GM19452 (cell line): ENCODE measurements around the gene RAVER2.

ENCODE experiments used
- ATAC-seq: cut with Tn5 transposase; IDR thresholded peaks from one replicate; pipeline ENCODE4 v1.9.1; 2021; ENCODE audit not compliant: unreplicated experiment

The RAVER2 gene

GRCh38 chr1:64844175-64844574 is 99.3 kb downstream of the RAVER2 start:
- ATAC-seq, result no peak

GRCh38 chr1:64844609-64845008 is 99.7 kb downstream of the RAVER2 start:
- no peak for ATAC-seq

- ATAC-seq, result no peak
Observed at GRCh38 chr1:64845831-64846425, 101.1 kb downstream of the RAVER2 start.

GRCh38 chr1:64846573-64847430 is 101.9 kb downstream of the RAVER2 start:
- no peak for ATAC-seq

GRCh38 chr1:64847666-64848065 is 102.8 kb downstream of the RAVER2 start:
- no peak for ATAC-seq

DNA sequence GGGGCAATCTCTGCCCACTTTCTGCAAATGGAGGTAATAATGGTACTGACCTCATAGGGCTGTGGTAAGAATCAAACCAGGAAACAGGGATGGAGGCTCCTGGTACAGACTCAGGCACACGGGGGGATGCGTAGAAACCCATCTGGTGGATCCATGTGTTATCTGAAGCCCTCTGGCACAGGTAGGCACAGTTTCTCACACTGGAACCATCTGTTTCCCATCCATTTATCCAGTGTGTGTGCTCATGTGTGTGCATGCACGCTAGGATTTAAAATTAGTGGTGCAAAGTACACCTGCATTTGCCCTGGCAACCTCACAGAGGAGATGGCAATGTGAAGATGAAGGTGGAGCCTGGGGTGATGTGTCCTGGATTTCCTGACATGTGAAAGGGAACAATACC is 103.3 kb downstream of the RAVER2 start:
- ATAC-seq, result no peak

DNA sequence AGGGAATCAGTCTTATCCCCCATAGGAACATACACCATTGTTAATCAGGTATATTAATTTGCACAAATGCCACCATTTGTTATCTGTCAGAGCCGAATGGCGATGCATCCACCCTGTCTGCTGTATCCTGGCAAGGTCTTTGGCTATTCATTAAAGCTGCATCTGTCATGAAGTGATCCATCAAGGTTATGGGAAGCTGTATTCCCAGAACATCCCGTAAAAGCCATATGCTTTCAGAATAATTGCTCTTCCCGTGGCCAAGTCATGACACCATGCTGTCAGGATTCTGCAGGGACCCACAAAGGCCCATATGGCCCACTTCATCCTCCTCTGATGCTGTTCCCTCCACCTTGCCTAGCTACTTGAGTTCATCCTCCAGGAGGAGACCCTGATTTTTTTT is 103.9 kb downstream of the RAVER2 start:
- ATAC-seq, result no peak

DNA sequence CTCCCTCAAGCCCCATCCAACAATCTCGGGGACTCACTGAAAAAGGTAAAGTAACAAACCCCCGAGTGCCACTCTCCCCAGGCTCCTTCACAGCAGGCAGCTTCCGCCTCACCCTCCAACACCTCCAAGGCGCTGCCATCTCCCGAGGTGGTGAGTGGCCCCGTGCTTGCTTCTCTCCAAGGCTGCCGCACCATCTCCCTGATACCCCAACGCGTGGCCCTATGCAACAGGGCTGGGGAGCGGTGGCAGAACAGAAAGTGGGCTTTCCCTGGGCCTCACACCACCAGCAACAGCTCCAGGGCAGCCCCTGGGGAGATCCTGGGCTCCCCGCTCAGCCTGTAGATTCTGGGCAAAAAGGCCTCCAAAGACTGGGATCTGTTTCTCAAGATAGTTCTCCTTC is 105.1 kb downstream of the RAVER2 start:
- no peak for ATAC-seq

GRCh38 chr1:64850846-64851245 is 106.0 kb downstream of the RAVER2 start:
- ATAC-seq, result no peak

DNA sequence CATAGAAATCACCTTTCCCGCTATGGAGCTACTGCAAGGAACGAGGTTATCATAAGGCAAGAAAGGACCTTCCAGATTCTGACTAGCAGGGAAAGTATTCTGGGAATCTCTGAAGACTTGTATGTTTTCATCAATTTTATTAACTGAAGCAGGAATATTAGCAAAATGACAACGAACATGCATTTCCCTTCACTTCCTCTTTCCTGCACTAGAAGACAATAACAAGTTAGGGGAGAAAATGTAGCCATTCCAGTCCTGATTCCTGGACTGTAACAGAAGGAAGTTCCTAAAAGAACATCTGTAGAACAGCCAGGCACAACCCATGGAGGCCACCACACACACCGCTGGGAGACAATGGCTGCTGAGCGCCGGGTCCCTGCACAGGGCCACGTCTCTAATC is 106.8 kb downstream of the RAVER2 start:
- ATAC-seq, result no peak

- ATAC-seq, result no peak
Observed at GRCh38 chr1:64854674-64855073, 109.8 kb downstream of the RAVER2 start.

- ATAC-seq, result no peak
Observed at GRCh38 chr1:64855557-64855956, 110.7 kb downstream of the RAVER2 start.

DNA sequence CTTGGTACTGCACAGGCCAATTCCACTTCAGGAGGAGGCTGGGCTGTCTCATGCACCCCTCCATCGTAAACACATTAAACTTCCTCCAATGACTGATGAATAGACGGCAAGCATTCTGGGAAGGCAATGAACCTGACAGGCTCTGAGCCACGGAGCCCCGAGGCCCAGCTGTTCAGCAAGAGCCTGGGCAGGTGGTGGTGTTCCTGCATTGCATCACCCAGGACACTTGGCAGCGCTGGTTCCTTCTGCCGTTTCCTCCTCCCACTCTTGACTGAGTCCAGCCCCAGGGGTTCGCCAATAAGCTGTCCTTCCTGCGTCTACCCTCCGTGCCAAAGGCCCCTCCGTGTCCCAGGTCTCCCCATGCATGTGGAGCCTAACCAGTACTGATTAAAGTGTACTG is 111.7 kb downstream of the RAVER2 start:
- ATAC-seq, result no peak

DNA sequence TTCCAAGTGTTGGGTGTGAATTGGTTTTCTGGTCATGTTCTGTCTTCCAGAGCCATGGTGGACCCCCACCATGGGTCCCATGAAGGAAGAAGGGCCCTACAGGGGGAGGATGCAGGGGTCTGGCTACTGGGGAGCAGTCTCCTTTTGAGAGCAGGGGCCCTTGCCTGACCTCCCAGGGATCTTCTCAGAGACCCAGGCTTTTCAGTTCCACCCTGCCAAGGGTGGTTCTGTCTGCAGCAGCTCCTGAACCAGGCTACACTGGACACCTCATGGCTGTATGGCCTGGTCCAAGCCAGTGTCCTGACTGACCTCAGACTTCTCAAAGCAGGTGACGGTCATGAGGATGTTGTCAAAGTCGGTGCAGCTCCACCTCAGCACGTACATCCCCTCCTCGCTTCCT is 112.5 kb downstream of the RAVER2 start:
- no peak for ATAC-seq

- ATAC-seq, result no peak
Observed at GRCh38 chr1:64861611-64862010, 116.7 kb downstream of the RAVER2 start.

DNA sequence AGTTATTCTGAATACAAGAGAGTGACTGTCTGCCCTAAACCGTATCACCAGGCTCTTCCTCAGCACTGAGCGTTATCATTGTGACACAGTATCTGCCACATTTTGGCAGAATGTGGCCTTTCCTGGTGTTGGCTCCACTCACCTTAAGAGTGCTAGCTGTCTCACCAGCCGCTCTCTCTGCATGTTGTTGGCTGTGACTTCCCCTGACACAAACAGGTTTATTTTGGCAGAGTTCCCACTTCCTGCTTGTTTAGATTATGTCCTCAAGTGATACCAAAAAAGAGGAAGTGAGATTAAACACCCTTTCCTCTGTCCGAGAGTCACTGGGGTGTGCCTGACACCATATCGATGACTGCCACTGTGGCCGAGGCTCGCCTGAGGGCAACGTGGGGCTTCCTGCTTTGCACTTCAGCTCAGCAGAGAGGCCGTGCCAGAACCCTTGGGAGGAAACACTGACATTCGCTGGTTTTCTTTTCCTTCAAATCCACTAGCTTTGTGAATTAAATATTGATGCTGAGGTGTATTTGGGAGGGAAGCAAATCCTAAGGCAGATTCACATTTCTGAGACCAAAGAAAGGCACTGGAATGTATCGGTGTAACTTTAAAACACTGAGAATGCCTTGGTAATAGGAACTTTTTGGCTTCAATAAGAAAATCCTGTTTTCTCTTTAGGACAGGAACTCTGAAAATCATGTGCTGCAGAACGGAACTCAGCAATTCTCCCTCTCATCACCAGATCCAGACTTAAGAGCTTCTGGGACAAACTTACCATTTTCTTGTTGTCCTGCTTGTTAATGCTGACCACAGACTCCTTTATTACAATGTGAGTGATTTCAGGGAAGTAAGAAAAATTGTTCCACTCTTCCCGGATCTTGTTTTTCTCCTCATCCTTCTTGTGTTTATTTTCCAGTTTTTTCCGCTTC is 119.4 kb downstream of the RAVER2 start:
- peak; percentile 100 for ATAC-seq

- ATAC-seq, result no peak
Observed at GRCh38 chr1:64865105-64865757, 120.4 kb downstream of the RAVER2 start.

GRCh38 chr1:64866689-64867088 is 121.8 kb downstream of the RAVER2 start:
- ATAC-seq, result no peak

DNA sequence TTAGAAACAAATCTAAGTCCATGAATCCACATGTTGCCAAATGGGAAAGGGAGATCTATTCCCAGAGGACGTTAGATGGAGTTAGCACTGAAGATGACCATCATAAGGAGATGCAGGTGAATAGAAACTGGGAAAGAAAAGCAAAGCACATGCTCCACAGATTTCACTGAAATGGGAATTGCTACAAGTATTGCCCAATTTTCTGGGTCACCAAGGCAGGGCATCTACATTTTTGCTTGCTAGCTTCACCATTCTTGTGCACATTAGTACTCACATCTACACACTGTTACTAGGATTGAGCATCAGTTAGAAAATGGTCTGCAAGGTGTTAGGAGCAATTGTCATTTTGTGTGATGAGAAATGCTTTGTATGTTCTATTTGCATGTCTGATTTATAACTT is 122.4 kb downstream of the RAVER2 start:
- no peak for ATAC-seq

- no peak for ATAC-seq
Observed at GRCh38 chr1:64871256-64871655, 126.4 kb downstream of the RAVER2 start.

DNA sequence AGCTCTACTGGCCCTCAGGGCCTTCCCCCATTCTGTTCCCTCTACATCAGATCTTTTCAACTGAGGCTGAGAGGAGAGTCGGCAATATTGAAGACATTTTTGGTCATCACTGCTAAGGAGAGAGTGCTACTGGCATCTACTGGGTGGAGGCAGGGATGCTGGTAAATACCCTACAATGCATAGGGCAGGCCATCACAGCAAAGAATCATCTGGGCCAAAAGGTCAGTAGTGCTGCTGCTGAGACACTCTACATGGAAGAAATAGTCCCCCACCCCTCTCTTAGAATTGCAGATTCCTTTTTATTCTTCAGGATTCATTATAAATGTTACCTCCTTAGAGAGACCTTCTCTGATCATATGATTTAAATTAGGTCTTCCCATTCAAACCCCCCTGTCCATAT is 127.2 kb downstream of the RAVER2 start:
- ATAC-seq, result no peak
